ENCODE data around the gene ASB13. TPM values are rescaled to one million over a fixed set of nuclear protein-coding genes. Genes with fewer than 3 reads are reported as not detected.

ASB13 gene
- total RNA-seq, 1 experiment from 2014 or later: 18.4 TPM

- Histone ChIP-seq H3K27me3 (ENCODE audit: control insufficient read depth, insufficient read depth, low read length) (no peaks in the 10 kb centered on the region), H3K4me1 (ENCODE audit: control insufficient read depth, insufficient read depth, low read length) (no peaks in the 10 kb centered on the region; the same call in 1 of the 2 replicates), H3K9me3 (ENCODE audit: control insufficient read depth, insufficient read depth, low read depth, low read length) (no peaks in the 10 kb centered on the region), H3K36me3 (ENCODE audit: control insufficient read depth, insufficient read depth, low read length) (no peaks in the 10 kb centered on the region), H3K4me3 (ENCODE audit: low read depth in 2 of 2, low read length in 2 of 2) (no peak overlapping the region), H3K27ac (ENCODE audit: low read length) (no peak overlapping the region)
- no peak for TF ChIP-seq TCF7L2 (IDR thresholded peaks at IDR 0.05; ENCODE audit: low read depth, low read length)
- no peak for TF ChIP-seq POLR2AphosphoS5 (IDR thresholded peaks at IDR 0.05; ENCODE audit: low read depth, low read length)
- TF ChIP-seq SIN3A (IDR thresholded peaks at IDR 0.05; ENCODE audit: borderline replicate concordance, insufficient read depth, low read depth, low read length): no peak
- no peak for TF ChIP-seq CTCF (IDR thresholded peaks at IDR 0.05)
- no peak for TF ChIP-seq REST (IDR thresholded peaks at IDR 0.05; ENCODE audit: insufficient read depth in 1 of 2, low read depth in 2 of 2, low read length in 1 of 2)
- ChIA-PET POLR2A (no interaction called here), CTCF (interaction anchor here (0.5 kb wide), 1 partner anchor 198 kb away, joined by 3 read pairs; no protein-coding TSS in a partner anchor)
- intact Hi-C loops (cut with micrococcal nuclease; ENCODE audit: unreplicated experiment): no loop called here
- DNase-seq (ENCODE audit: low read depth, low spot score): no peak
- BruUV-seq (replicated peaks): no TSS peak
- in situ Hi-C loops (cut with HindIII; ENCODE audit: low pct_unique_long_range_greater_than_20kb, low sequenced_read_pairs): no loop called here
- no peak for ATAC-seq
Measured at GRCh38 chr10:5616046-5616445, 50.3 kb downstream of the ASB13 start.

- POLR2A ChIA-PET: no interaction called here
Measured at GRCh38 chr10:5615316-5615715, 51.1 kb downstream of the ASB13 start.

More at GRCh38 chr10:5615316-5615715, 51.1 kb downstream of the ASB13 start:
- no peaks in the 10 kb centered on the region; the same call in 1 of the 2 replicates for H3K4me1 ChIP-seq (ENCODE audit: control insufficient read depth, insufficient read depth, low read length)
- CTCF ChIA-PET: no interaction called here
- H3K36me3 ChIP-seq (ENCODE audit: control insufficient read depth, insufficient read depth, low read length): no peaks in the 10 kb centered on the region
- no peak for ATAC-seq
- no peak for TF ChIP-seq REST (IDR thresholded peaks at IDR 0.05; ENCODE audit: insufficient read depth in 1 of 2, low read depth in 2 of 2, low read length in 1 of 2)
- TF ChIP-seq TCF7L2 (IDR thresholded peaks at IDR 0.05; ENCODE audit: low read depth, low read length): no peak
- TF ChIP-seq CTCF (IDR thresholded peaks at IDR 0.05): no peak
- TF ChIP-seq POLR2AphosphoS5 (IDR thresholded peaks at IDR 0.05; ENCODE audit: low read depth, low read length): no peak
- H3K9me3 ChIP-seq (ENCODE audit: control insufficient read depth, insufficient read depth, low read depth, low read length): no peaks in the 10 kb centered on the region
- H3K27me3 ChIP-seq (ENCODE audit: control insufficient read depth, insufficient read depth, low read length): no peaks in the 10 kb centered on the region
- DNase-seq (ENCODE audit: low read depth, low spot score): no peak
- no peak overlapping the region for H3K4me3 ChIP-seq (ENCODE audit: low read depth in 2 of 2, low read length in 2 of 2)
- in situ Hi-C loops (cut with HindIII; ENCODE audit: low pct_unique_long_range_greater_than_20kb, low sequenced_read_pairs) (no loop called here), intact Hi-C loops (cut with micrococcal nuclease; ENCODE audit: unreplicated experiment) (no loop called here)
- BruUV-seq (replicated peaks): no TSS peak
- H3K27ac ChIP-seq (ENCODE audit: low read length): no peak overlapping the region
